SU-DHL-6 (cell line): ENCODE results near the gene S100P.
"Not testable (repeated sequence)": the region's sequence is repeated elsewhere in the genome, so short reads cannot be mapped to it uniquely, and the experiment has no call there.

Experiments used
- H2AFZ ChIP-seq: fragments of 200-600 bp; sonication (generic); 2 replicates; pipeline ENCODE4 v1.6.1; 2014; ENCODE audit warnings: low read depth, mild to moderate bottlenecking, moderate library complexity, mixed read lengths, antibody characterized with exemption, low read length; ENCODE audit not compliant: severe bottlenecking
- H3F3A ChIP-seq: fragments of 200-600 bp; shearing (Covaris generic); 2 replicates; pipeline ENCODE4 v1.6.0; 2016; ENCODE audit warnings: antibody characterized with exemption, mild to moderate bottlenecking; ENCODE audit not compliant: insufficient read depth
- H3K27ac ChIP-seq: fragments of 200-600 bp; sonication (generic); 2 replicates; pipeline ENCODE4 v1.5.1; 2016; ENCODE audit warnings: low read depth, mild to moderate bottlenecking, low read length, moderate library complexity, mixed read lengths
- H3K27me3 ChIP-seq: fragments of 200-600 bp; sonication (generic), shearing (Covaris generic); 2 replicates; pipeline ENCODE4 v1.6.0; 2014; ENCODE audit warnings: mild to moderate bottlenecking, low read length
- H3K36me3 ChIP-seq: fragments of 200-600 bp; sonication (generic); 2 replicates; pipeline ENCODE4 v1.6.1; 2014; ENCODE audit warnings: mild to moderate bottlenecking, low read length, mixed read lengths
- H3K4me2 ChIP-seq: fragments of 300-600, 200-600 bp; shearing (Covaris generic), sonication (generic); 2 replicates; pipeline ENCODE4 v1.6.0; 2014; ENCODE audit warnings: low read length, low read depth, mild to moderate bottlenecking; ENCODE audit not compliant: poor library complexity, severe bottlenecking
- H3K4me3 ChIP-seq: fragments of 200-600 bp; sonication (generic); 2 replicates; pipeline ENCODE4 v1.5.1; 2014; ENCODE audit warnings: antibody characterized with exemption, low read length, mild to moderate bottlenecking, mixed read lengths; ENCODE audit not compliant: insufficient read depth, poor library complexity, severe bottlenecking
- H3K79me2 ChIP-seq: fragments of 200-600 bp; sonication (generic); 2 replicates; pipeline ENCODE4 v1.6.1; 2014; ENCODE audit warnings: mild to moderate bottlenecking, low read length, moderate library complexity; ENCODE audit not compliant: insufficient read depth
- H3K9ac ChIP-seq: fragments of 200-600 bp; sonication (generic); 2 replicates; pipeline ENCODE4 v1.7.0; 2014; ENCODE audit warnings: mild to moderate bottlenecking, low read length
- H3K9me2 ChIP-seq: fragments of 200-600 bp; sonication (generic); replicated peaks from 2 replicates; pipeline ENCODE4 v1.6.1; 2014; ENCODE audit warnings: low read length; ENCODE audit not compliant: insufficient read depth
- H3K9me3 ChIP-seq: fragments of 200-600 bp; sonication (generic); 2 replicates; pipeline ENCODE4 v1.6.1; 2014; ENCODE audit warnings: low read length, mixed read lengths; ENCODE audit not compliant: insufficient read depth
- H4K20me1 ChIP-seq: fragments of 200-600 bp; sonication (generic); 2 replicates; pipeline ENCODE4 v1.6.1; 2014; ENCODE audit warnings: low read depth, mild to moderate bottlenecking, antibody characterized with exemption, low read length, moderate library complexity, mixed read lengths
- EZH2phosphoT487 ChIP-seq: fragments of 200-600 bp; sonication (generic), shearing (Covaris generic); conservative IDR thresholded peaks from 2 replicates; pipeline ENCODE4 v1.6.1; 2018; ENCODE audit warnings: mild to moderate bottlenecking, antibody characterized with exemption, low read length, moderate library complexity, mixed read lengths
- TF ChIP-seq, protein P1 (sequence below): fragments of 200-600 bp; sonication (generic); IDR thresholded peaks from one replicate; pipeline ENCODE4 v1.5.1; 2017; ENCODE audit warnings: antibody characterized with exemption, mild to moderate bottlenecking, low read length, moderate library complexity; ENCODE audit not compliant: insufficient read depth, poor library complexity, severe bottlenecking

Gene S100P

DNA sequence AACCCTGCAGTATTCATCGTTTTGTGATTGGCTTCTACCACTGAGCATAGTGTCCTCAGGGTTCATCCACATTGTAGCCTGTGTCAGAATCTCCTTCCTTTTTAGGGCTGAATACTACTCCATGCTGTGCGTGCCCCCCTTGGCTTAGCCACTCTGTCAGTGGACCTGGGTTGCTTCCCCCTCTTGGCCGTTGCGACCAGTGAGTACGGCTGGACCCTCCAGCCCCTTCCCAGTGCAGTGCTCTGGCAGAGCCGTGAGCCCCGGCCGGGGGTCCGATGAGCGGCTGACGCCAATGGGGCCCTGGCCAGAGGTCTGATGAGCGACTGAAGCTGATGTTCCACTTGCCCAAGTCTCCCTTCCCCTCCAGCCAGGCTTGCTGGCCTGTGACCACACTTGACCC, 29.2 kb downstream of the S100P start:
- Histone ChIP-seq H3K27me3 (no peaks in the 10 kb centered on the region), H3K79me2 (0 out of 2 replicates have a peak, but pooled peaks cover 4% of the 10 kb centered on the region), H3F3A (no peaks in the 10 kb centered on the region), H3K27ac (no peak overlapping the region), H3K9me2 (no peaks in the 10 kb centered on the region), H3K4me3 (no peak overlapping the region), H3K9me3 (no peaks in the 10 kb centered on the region), H3K4me2 (no peak overlapping the region), H3K9ac (no peak overlapping the region), H4K20me1 (no peaks in the 10 kb centered on the region), H3K36me3 (no peaks in the 10 kb centered on the region), H2AFZ (no peak overlapping the region)
- TF ChIP-seq, protein P1, sequence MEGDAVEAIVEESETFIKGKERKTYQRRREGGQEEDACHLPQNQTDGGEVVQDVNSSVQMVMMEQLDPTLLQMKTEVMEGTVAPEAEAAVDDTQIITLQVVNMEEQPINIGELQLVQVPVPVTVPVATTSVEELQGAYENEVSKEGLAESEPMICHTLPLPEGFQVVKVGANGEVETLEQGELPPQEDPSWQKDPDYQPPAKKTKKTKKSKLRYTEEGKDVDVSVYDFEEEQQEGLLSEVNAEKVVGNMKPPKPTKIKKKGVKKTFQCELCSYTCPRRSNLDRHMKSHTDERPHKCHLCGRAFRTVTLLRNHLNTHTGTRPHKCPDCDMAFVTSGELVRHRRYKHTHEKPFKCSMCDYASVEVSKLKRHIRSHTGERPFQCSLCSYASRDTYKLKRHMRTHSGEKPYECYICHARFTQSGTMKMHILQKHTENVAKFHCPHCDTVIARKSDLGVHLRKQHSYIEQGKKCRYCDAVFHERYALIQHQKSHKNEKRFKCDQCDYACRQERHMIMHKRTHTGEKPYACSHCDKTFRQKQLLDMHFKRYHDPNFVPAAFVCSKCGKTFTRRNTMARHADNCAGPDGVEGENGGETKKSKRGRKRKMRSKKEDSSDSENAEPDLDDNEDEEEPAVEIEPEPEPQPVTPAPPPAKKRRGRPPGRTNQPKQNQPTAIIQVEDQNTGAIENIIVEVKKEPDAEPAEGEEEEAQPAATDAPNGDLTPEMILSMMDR = no peak
- TF ChIP-seq EZH2phosphoT487 = no peak

DNA sequence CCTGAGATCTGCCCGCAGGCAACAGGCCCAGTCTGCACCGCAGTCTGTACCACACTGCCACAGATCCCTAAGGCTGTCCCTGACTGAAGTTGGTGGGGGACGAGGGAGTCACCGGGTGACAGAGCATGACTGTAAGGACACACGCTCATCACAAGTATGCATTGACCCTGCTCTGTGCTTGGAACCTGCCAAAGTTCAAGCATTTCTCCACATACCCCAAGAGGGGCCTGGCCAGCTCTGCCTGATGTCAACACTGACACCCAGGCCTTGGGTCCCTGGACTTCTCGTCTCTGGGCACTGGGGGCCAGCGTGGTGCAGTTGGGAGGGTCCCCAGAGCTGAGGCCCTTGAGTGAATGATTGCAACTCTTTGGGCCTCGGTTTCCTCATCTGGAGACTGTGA, 30.2 kb downstream of the S100P start:
- Histone ChIP-seq H3K9me3 (no peaks in the 10 kb centered on the region), H3K27me3 (no peaks in the 10 kb centered on the region), H3K9ac (no peak overlapping the region), H3K79me2 (no peaks in the 10 kb centered on the region), H2AFZ (no peak overlapping the region), H3F3A (no peaks in the 10 kb centered on the region), H3K9me2 (no peaks in the 10 kb centered on the region), H4K20me1 (no peaks in the 10 kb centered on the region), H3K4me2 (no peak overlapping the region), H3K36me3 (no peaks in the 10 kb centered on the region), H3K4me3 (no peak overlapping the region), H3K27ac (no peak overlapping the region)
- TF ChIP-seq, protein P1 = no peak
- TF ChIP-seq EZH2phosphoT487 = no peak

DNA sequence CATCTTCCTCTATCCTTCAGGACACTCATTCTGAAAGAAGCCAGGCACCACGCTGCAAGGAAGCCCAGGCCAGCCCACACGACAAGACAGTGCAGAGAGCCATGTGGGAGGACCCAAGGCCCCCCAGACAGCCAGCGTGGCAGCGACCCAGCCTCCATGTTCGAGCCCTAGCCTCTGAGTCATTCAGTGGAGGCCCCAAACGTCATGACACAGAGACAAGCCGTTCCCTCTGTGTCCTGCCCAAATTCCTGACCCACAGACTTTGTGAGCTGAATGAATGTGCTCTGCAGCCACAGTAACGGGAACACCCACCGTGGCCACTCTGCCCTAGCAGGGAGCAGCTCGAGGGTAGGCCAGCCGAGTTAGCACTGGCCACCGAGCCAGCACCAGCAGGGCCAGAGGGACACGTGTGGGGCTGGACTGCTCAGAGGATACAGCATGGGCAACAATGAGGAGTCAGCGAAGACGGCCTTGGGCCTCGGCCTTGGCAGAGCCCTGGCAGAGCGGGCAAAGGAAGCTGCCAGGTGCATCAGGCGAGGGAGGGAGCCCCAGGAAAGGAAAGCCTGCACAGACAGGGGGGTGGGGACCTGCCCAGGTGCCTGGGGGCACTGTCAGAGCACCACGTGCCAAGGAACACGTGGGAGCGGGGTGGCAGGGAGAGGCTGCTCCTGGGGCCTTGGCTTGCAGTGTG, 30.9 kb downstream of the S100P start:
- H3K9ac ChIP-seq = no peak overlapping the region
- no peak overlapping the region for H2AFZ ChIP-seq
- H3K9me3 ChIP-seq = no peaks in the 10 kb centered on the region
- H3F3A ChIP-seq = no peaks in the 10 kb centered on the region
- no peaks in the 10 kb centered on the region for H3K9me2 ChIP-seq
- H3K27ac ChIP-seq = no peak overlapping the region
- H4K20me1 ChIP-seq = no peaks in the 10 kb centered on the region
- no peaks in the 10 kb centered on the region for H3K79me2 ChIP-seq
- H3K4me3 ChIP-seq = no peak overlapping the region
- no peaks in the 10 kb centered on the region for H3K27me3 ChIP-seq
- no peak overlapping the region for H3K4me2 ChIP-seq
- H3K36me3 ChIP-seq = no peaks in the 10 kb centered on the region
- TF ChIP-seq EZH2phosphoT487 = no peak
- TF ChIP-seq, protein P1 = no peak

DNA sequence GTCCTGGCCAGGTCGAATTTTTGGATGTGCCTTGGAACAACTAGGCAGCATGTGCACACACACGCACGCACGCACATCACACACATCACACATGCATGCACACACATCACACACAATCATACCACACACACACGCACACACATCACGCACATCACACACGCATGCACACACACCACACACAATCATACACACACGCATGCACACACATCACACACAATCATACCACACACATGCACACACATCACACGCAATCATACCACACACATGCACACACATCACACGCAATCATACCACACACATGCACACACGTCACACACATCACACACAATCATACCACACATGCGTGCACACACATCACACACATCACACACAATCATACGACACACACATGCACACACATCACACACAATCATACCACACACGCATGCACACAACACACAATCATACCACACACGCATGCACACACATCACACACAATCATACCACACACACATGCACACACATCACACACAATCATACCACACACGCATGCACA, 31.8 kb downstream of the S100P start:
- H3K27me3 ChIP-seq, H2AFZ ChIP-seq, H3K4me3 ChIP-seq, H3K27ac ChIP-seq, H3K9ac ChIP-seq, H3K79me2 ChIP-seq, H3F3A ChIP-seq, H3K9me3 ChIP-seq, H3K4me2 ChIP-seq, H3K36me3 ChIP-seq, H3K9me2 ChIP-seq, H4K20me1 ChIP-seq: not testable (repeated sequence)
